Liver (tissue), 9 donors: ENCODE results near the gene PLAC1. TPM values are rescaled to one million over a fixed set of nuclear protein-coding genes. Genes with fewer than 3 reads are reported as not detected.

Experiments used
- DNase-seq: peaks from one replicate; pipeline ENCODE4 v3.0.0-alpha.2; 2017; ENCODE audit warnings: low spot score
- H3K27ac ChIP-seq, 2 donors: one replicate each; pipeline ENCODE4 v1.7.0; 2013; ENCODE audit warnings: inconsistent platforms in 2 of 2, low read length in 2 of 2, control low read depth in 1 of 2, low read depth in 1 of 2, mild to moderate bottlenecking in 1 of 2
- H3K27me3 ChIP-seq, 4 donors: one replicate each; pipeline versions ENCODE4 v1.6.1 to v1.7.0; 2013; ENCODE audit warnings: low read length in 3 of 4, inconsistent platforms in 1 of 4, mild to moderate bottlenecking in 1 of 4, moderate library complexity in 1 of 4; ENCODE audit not compliant: control insufficient read depth in 4 of 4, insufficient read depth in 4 of 4
- H3K36me3 ChIP-seq, 4 donors: one replicate each; pipeline versions ENCODE4 v1.6.1 to v1.7.0; 2013; ENCODE audit warnings: low read length in 3 of 4, mild to moderate bottlenecking in 3 of 4, low read depth in 1 of 4, moderate library complexity in 1 of 4; ENCODE audit not compliant: control insufficient read depth in 4 of 4, insufficient read depth in 3 of 4
- H3K4me1 ChIP-seq, 4 donors: one replicate each; pipeline versions ENCODE4 v1.6.1 to v1.7.0; 2013; ENCODE audit warnings: low read length in 3 of 4, mild to moderate bottlenecking in 3 of 4, moderate library complexity in 1 of 4; ENCODE audit not compliant: control insufficient read depth in 4 of 4, insufficient read depth in 4 of 4
- H3K4me3 ChIP-seq, 3 donors: one replicate each; pipeline versions ENCODE4 v1.6.1 to v1.7.0; 2013; ENCODE audit warnings: low read length in 3 of 3, control low read depth in 1 of 3, low read depth in 1 of 3, mild to moderate bottlenecking in 1 of 3
- H3K9ac ChIP-seq, 2 donors: one replicate each; pipeline ENCODE4 v1.7.0; 2013; ENCODE audit warnings: low read length in 2 of 2, mild to moderate bottlenecking in 2 of 2, moderate library complexity in 2 of 2, control low read depth in 1 of 2, low read depth in 1 of 2
- H3K9me3 ChIP-seq, 4 donors: one replicate each; pipeline versions ENCODE4 v1.6.1 to v1.7.0; 2013; ENCODE audit warnings: low read length in 3 of 4; ENCODE audit not compliant: control insufficient read depth in 4 of 4
- EGR1 ChIP-seq, 2 donors: IDR thresholded peaks; 2 replicates each; pipeline ENCODE4 v1.6.1; 2016 to 2018; ENCODE audit warnings: antibody characterized with exemption in 2 of 2, low read depth in 2 of 2
- FOXA1 ChIP-seq: IDR thresholded peaks from 2 replicates; pipeline ENCODE4 v1.6.1; 2016; ENCODE audit warnings: antibody characterized with exemption
- FOXA2 ChIP-seq: IDR thresholded peaks from 2 replicates; pipeline ENCODE4 v1.6.1; 2016; ENCODE audit warnings: antibody characterized with exemption
- GABPA ChIP-seq, 2 donors: IDR thresholded peaks in 1 of 2; conservative IDR thresholded peaks in 1 of 2; 2 replicates each; pipeline ENCODE4 v1.6.1; 2016; ENCODE audit warnings: antibody characterized with exemption in 2 of 2, mild to moderate bottlenecking in 1 of 2, moderate library complexity in 1 of 2
- HNF4A ChIP-seq, 2 donors: conservative IDR thresholded peaks; 2 replicates each; pipeline ENCODE4 v1.6.1; 2016; ENCODE audit warnings: antibody characterized with exemption in 2 of 2, mild to moderate bottlenecking in 2 of 2
- HNF4G ChIP-seq: IDR thresholded peaks from 2 replicates; pipeline ENCODE4 v1.6.1; 2016; ENCODE audit warnings: antibody characterized with exemption
- JUND ChIP-seq, 2 donors: IDR thresholded peaks; 2 replicates each; pipeline ENCODE4 v1.6.1; 2016; ENCODE audit warnings: antibody characterized with exemption in 2 of 2
- RAD21 ChIP-seq, 2 donors: IDR thresholded peaks; 2 replicates each; pipeline ENCODE4 v1.6.1; 2016; ENCODE audit warnings: antibody characterized with exemption in 2 of 2, mild to moderate bottlenecking in 2 of 2
- RXRA ChIP-seq, 2 donors: IDR thresholded peaks; 2 replicates each; pipeline ENCODE4 v1.6.1; 2017 to 2018; ENCODE audit warnings: antibody characterized with exemption in 2 of 2, mild to moderate bottlenecking in 1 of 2
- SP1 ChIP-seq: IDR thresholded peaks from 2 replicates; pipeline ENCODE4 v1.6.1; 2018; ENCODE audit warnings: antibody characterized with exemption, mild to moderate bottlenecking
- TAF1 ChIP-seq: conservative IDR thresholded peaks from 2 replicates; pipeline ENCODE4 v1.6.1; 2016; ENCODE audit warnings: antibody characterized with exemption, mild to moderate bottlenecking
- YY1 ChIP-seq: IDR thresholded peaks from 2 replicates; pipeline ENCODE4 v1.6.1; 2016; ENCODE audit warnings: antibody characterized with exemption, mild to moderate bottlenecking
- WGBS: extraction: QIAGEN DNeasy Blood & Tissue Kit; methylation state at CpG from one replicate; pipeline ENCODE4 v1.1.7; 2013; 5-methylcytosine and 5-hydroxymethylcytosine counted together
- polyA plus RNA-seq, 2 donors: library from polyadenylated mRNA; stranded (reverse) in 1 of 2; unstranded in 1 of 2; fragments of 200-250 nt in 1 of 2; fragments of >200 nt in 1 of 2; fragmentation: Nextera tagmentation in 1 of 2; extraction: Ambion mirVana in 1 of 2; gene quantifications; one replicate each; pipeline versions ENCODE4 v1.2.1 to v1.2.3, GENCODE V29; 2013 to 2015
- total RNA-seq, 2 donors: library from RNA; depleted of rRNA; stranded (reverse); fragments of >200 nt; gene quantifications; one replicate each; pipeline ENCODE4 v1.2.3, GENCODE V29; 2014
- TF ChIP-seq, protein P1 (sequence below): IDR thresholded peaks from 2 replicates; pipeline ENCODE4 v1.6.1; 2016; ENCODE audit warnings: antibody characterized with exemption, mild to moderate bottlenecking
- TF ChIP-seq, protein P2 (sequence below): IDR thresholded peaks from 2 replicates; pipeline ENCODE4 v1.6.1; 2016; ENCODE audit warnings: antibody characterized with exemption
- TF ChIP-seq, protein P3 (sequence below): fragments of 150-350 bp; IDR thresholded peaks from 2 replicates; pipeline ENCODE4 v1.5.1; 2017; ENCODE audit warnings: improper control_type of control experiment, low read depth, low read length; ENCODE audit not compliant: missing input control
- TF ChIP-seq, protein P4 (sequence below): IDR thresholded peaks from 2 replicates; pipeline ENCODE4 v1.6.1; 2016; ENCODE audit warnings: antibody characterized with exemption
- TF ChIP-seq, protein P5 (sequence below): IDR thresholded peaks from 2 replicates; pipeline ENCODE4 v1.6.1; 2016; ENCODE audit warnings: antibody characterized with exemption
- donor health status: healthy.
- donor health status: healthy.
- donor health status: healthy.
- donor health status: healthy.
- donor health status: healthy.

The PLAC1 gene
- total and polyA plus RNA-seq, 4 donors = not detected

DNA sequence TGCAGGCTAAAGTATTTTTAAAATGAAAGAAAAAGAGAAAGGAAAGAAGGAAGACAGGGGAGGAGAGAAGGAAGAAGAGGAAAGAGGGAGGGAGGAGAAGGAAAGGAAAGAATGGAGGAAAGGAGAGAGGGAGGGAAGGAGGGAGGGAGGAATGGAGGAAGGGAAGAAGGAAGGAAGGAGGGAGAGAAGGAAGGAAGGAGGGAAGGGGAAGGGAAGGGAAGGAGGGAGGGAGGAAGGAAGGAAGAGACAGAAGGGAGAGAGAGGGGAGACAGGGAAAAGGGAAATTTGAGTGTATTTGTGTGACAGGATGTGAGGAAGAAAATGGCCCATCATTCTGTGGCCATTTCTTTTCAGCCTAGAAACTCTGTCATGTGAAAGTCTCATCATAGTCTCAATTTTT is 14.9 kb upstream of the PLAC1 start:
- DNase-seq = no peak
- H3K9me3 ChIP-seq = no peaks in the 10 kb centered on the region
- no peaks in the 10 kb centered on the region for H3K27me3 ChIP-seq
- TF ChIP-seq YY1 (no peak), EGR1 (IDR thresholded peaks at IDR 0.05; ENCODE audit: low read depth in 2 of 2) (no peak), JUND (IDR thresholded peaks at IDR 0.05) (no peak), TAF1 (no peak), SP1 (no peak), GABPA (IDR thresholded peaks at IDR 0.05 in 1 of 2, conservative IDR thresholded peaks at IDR 0.05 in 1 of 2) (no peak), RAD21 (IDR thresholded peaks at IDR 0.05) (no peak), FOXA2 (no peak), HNF4G (no peak), HNF4A (conservative IDR thresholded peaks at IDR 0.05) (no peak)
- TF ChIP-seq, protein P1, sequence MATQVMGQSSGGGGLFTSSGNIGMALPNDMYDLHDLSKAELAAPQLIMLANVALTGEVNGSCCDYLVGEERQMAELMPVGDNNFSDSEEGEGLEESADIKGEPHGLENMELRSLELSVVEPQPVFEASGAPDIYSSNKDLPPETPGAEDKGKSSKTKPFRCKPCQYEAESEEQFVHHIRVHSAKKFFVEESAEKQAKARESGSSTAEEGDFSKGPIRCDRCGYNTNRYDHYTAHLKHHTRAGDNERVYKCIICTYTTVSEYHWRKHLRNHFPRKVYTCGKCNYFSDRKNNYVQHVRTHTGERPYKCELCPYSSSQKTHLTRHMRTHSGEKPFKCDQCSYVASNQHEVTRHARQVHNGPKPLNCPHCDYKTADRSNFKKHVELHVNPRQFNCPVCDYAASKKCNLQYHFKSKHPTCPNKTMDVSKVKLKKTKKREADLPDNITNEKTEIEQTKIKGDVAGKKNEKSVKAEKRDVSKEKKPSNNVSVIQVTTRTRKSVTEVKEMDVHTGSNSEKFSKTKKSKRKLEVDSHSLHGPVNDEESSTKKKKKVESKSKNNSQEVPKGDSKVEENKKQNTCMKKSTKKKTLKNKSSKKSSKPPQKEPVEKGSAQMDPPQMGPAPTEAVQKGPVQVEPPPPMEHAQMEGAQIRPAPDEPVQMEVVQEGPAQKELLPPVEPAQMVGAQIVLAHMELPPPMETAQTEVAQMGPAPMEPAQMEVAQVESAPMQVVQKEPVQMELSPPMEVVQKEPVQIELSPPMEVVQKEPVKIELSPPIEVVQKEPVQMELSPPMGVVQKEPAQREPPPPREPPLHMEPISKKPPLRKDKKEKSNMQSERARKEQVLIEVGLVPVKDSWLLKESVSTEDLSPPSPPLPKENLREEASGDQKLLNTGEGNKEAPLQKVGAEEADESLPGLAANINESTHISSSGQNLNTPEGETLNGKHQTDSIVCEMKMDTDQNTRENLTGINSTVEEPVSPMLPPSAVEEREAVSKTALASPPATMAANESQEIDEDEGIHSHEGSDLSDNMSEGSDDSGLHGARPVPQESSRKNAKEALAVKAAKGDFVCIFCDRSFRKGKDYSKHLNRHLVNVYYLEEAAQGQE = no peak
- TF ChIP-seq, protein P2, sequence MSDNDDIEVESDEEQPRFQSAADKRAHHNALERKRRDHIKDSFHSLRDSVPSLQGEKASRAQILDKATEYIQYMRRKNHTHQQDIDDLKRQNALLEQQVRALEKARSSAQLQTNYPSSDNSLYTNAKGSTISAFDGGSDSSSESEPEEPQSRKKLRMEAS = no peak
- TF ChIP-seq, protein P3, sequence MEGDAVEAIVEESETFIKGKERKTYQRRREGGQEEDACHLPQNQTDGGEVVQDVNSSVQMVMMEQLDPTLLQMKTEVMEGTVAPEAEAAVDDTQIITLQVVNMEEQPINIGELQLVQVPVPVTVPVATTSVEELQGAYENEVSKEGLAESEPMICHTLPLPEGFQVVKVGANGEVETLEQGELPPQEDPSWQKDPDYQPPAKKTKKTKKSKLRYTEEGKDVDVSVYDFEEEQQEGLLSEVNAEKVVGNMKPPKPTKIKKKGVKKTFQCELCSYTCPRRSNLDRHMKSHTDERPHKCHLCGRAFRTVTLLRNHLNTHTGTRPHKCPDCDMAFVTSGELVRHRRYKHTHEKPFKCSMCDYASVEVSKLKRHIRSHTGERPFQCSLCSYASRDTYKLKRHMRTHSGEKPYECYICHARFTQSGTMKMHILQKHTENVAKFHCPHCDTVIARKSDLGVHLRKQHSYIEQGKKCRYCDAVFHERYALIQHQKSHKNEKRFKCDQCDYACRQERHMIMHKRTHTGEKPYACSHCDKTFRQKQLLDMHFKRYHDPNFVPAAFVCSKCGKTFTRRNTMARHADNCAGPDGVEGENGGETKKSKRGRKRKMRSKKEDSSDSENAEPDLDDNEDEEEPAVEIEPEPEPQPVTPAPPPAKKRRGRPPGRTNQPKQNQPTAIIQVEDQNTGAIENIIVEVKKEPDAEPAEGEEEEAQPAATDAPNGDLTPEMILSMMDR = no peak
- no peaks in the 10 kb centered on the region for H3K4me1 ChIP-seq
- no peak overlapping the region for H3K4me3 ChIP-seq
- H3K36me3 ChIP-seq = no peaks in the 10 kb centered on the region
- H3K27ac ChIP-seq = no peak overlapping the region
- H3K9ac ChIP-seq = no peak overlapping the region

DNA sequence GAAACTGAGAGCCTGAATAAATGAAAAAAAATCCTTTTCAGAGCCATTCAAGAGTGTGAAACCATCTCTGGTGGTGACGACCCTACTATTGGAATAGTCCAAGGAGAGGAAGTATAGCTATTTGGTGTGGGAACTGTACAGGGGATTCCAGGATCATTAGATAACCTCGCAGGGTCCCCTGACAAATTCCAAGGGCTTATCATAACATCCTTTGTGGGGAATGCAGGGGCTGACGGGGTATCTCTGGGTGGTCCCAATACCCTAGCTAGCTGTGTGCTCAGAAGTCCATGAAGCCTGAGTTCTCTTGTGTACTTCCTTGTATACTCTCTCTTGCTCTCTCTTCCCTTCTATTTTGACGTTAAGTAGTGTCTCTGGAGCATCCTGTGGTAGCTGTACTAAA is 13.8 kb upstream of the PLAC1 start:
- H3K9ac ChIP-seq = no peak overlapping the region
- no peaks in the 10 kb centered on the region for H3K4me1 ChIP-seq
- H3K27me3 ChIP-seq = no peaks in the 10 kb centered on the region
- WGBS = 78% methylated on average over 4 of the region's 4 CpGs
- H3K4me3 ChIP-seq = no peak overlapping the region
- no peak overlapping the region for H3K27ac ChIP-seq
- no peak for DNase-seq
- TF ChIP-seq RXRA (IDR thresholded peaks at IDR 0.05) (no peak), HNF4G (no peak), HNF4A (conservative IDR thresholded peaks at IDR 0.05) (no peak), RAD21 (IDR thresholded peaks at IDR 0.05) (no peak), FOXA2 (no peak), YY1 (no peak), GABPA (IDR thresholded peaks at IDR 0.05 in 1 of 2, conservative IDR thresholded peaks at IDR 0.05 in 1 of 2) (no peak), FOXA1 (no peak), TAF1 (no peak), JUND (IDR thresholded peaks at IDR 0.05) (no peak)
- TF ChIP-seq, protein P2 = no peak
- TF ChIP-seq, protein P1 = no peak
- TF ChIP-seq, protein P4, sequence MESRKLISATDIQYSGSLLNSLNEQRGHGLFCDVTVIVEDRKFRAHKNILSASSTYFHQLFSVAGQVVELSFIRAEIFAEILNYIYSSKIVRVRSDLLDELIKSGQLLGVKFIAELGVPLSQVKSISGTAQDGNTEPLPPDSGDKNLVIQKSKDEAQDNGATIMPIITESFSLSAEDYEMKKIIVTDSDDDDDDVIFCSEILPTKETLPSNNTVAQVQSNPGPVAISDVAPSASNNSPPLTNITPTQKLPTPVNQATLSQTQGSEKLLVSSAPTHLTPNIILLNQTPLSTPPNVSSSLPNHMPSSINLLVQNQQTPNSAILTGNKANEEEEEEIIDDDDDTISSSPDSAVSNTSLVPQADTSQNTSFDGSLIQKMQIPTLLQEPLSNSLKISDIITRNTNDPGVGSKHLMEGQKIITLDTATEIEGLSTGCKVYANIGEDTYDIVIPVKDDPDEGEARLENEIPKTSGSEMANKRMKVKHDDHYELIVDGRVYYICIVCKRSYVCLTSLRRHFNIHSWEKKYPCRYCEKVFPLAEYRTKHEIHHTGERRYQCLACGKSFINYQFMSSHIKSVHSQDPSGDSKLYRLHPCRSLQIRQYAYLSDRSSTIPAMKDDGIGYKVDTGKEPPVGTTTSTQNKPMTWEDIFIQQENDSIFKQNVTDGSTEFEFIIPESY = no peak
- TF ChIP-seq, protein P5, sequence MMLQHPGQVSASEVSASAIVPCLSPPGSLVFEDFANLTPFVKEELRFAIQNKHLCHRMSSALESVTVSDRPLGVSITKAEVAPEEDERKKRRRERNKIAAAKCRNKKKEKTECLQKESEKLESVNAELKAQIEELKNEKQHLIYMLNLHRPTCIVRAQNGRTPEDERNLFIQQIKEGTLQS = no peak
- TF ChIP-seq, protein P3 = no peak
- no peaks in the 10 kb centered on the region for H3K9me3 ChIP-seq
- no peaks in the 10 kb centered on the region for H3K36me3 ChIP-seq
